Upper lobe of left lung (tissue), 4 donors: ENCODE results near the gene ANKLE2.

Experiments
- CTCF ChIP-seq, 6 experiments: fragments of 450-650 bp in 4 of 6; fragments of 200-600 bp in 2 of 6; sonication (generic) in 2 of 6; IDR thresholded peaks; one replicate each; pipeline ENCODE4 v1.5.1; 2016 to 2019; ENCODE audit warnings: antibody characterized with exemption in 6 of 6
- EP300 ChIP-seq, 4 donors: sonication (generic); formaldehyde crosslinking; IDR thresholded peaks; one replicate each; pipeline ENCODE4 v1.5.1; 2017; ENCODE audit warnings: antibody characterized with exemption in 4 of 4, control low read depth in 2 of 4
- POLR2A ChIP-seq, 4 donors: fragments of 450-650 bp; IDR thresholded peaks; one replicate each; pipeline ENCODE4 v1.5.1; 2016 to 2017; ENCODE audit warnings: antibody characterized with exemption in 4 of 4, mild to moderate bottlenecking in 2 of 4

- TF ChIP-seq CTCF (IDR thresholded peaks at IDR 0.05): no peak
- TF ChIP-seq POLR2A (IDR thresholded peaks at IDR 0.05): no peak
- TF ChIP-seq EP300 (IDR thresholded peaks at IDR 0.05): no peak
Observed at GRCh38 chr12:132727091-132727794, 34.4 kb downstream of the ANKLE2 start.
